T-helper 2 cell treated with Interferon-gamma antibody and Interleukin-4, amounts not matched to agents 100 ng/mL and 5 ng/mL, for 36 hours (primary cell): ENCODE results near the gene TWIST1. TPM values are rescaled to one million over a fixed set of nuclear protein-coding genes. Genes with fewer than 3 reads are reported as not detected.

Experiments
- intact Hi-C: fragments of 100-400 bp; cut with micrococcal nuclease; formaldehyde crosslinking; loops from one replicate; pipeline ENCODE4 v1.15.1; 2023
- total RNA-seq: library from RNA; stranded (reverse); gene quantifications from 2 replicates; pipeline ENCODE4 v1.2.3, GENCODE V29; 2022

Gene TWIST1
- total RNA-seq = 0.18 and 0.27 TPM in 2 replicates

DNA sequence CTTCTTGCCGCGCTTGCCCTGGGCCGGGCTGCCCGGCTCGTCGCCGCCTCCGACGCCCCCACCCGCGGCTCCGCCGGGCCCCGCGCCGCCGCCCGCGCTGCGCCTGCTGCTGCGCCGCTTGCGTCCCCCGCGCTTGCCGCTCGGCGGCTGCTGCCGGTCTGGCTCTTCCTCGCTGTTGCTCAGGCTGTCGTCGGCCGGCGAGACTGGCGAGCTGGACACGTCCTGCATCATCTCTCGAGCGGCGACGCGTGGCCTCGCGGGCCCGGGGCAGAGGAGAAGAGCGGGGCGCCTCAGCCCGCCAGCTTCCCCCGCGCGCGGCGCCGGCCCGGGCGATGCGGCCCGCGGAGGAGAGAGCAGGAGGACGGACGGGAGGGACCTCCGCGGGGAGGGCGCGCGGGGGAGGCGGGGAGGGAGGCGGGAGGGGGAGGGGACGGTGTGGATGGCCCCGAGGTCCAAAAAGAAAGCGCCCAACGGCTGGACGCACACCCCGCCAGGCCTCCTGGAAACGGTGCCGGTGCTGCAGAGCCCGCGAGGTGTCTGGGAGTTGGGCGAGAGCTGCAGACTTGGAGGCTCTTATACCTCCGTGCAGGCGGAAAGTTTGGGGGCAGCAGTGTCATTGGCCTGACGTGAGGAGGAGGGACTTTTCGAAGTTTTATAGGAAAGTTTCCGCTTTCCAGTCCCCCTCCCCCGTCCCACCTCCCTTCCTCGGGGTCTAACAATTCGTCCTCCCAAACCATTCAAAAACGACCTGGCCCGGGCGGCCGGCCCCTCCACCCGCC is at the start of gene TWIST1:
Gene TWIST1 (minus strand): TSS at position 546 of the 779 bp plus-strand sequence. CDS start 315 bp downstream, at position 231.
- intact Hi-C loops = no loop called here

GRCh38 chr7:19161671-19162070 is 44.2 kb upstream of the TWIST1 start:
- intact Hi-C loops = no loop called here

- intact Hi-C loops = no loop called here
These were observed 29.3 kb upstream of the TWIST1 start for GRCh38 chr7:19146699-19147098.

DNA sequence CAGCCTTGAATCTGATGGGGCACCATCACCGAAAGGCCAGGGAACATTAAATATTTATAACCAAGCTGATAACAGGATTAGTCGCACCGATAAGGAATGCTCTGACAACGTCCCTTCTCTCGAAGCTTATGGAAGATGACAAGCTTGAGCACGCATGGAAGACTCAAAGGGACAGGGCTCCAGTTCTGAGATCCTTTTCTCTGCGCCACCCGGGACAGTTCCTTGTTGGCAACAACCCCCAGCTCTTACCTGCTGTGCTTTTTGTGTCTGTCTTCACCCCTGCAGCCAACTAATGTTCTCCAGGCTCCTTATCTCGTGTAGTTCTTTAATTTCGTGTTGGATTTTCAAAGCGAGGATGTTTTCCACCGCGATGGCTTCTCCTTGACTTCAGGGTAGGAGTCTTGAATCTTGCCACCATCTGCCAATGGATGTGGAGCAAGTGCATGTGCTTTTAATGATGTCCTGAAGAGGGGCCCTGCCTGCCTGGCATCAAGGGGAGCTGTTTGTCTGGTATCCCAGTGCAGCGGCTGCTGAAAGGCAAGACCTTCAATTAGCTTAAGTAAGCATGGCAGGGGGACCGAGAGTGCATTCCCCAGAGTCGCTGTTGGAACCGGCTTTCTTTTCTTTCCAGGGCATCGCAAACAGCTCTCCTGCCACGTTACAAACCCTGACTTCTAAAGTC is 28.1 kb upstream of the TWIST1 start:
- intact Hi-C loops = loop anchor here (2.0 kb wide), 1 partner anchor 33 kb away; no protein-coding TSS in a partner anchor

- intact Hi-C loops = loop anchor here (2.0 kb wide), 1 partner anchor 32 kb away; no protein-coding TSS in a partner anchor
These were observed 27.4 kb upstream of the TWIST1 start, which contains the start of gene FERD3L for GRCh38 chr7:19144661-19145433. FERD3L (minus strand) TSS chr7:19145421; CDS start chr7:19145362, 59 bp downstream.

DNA sequence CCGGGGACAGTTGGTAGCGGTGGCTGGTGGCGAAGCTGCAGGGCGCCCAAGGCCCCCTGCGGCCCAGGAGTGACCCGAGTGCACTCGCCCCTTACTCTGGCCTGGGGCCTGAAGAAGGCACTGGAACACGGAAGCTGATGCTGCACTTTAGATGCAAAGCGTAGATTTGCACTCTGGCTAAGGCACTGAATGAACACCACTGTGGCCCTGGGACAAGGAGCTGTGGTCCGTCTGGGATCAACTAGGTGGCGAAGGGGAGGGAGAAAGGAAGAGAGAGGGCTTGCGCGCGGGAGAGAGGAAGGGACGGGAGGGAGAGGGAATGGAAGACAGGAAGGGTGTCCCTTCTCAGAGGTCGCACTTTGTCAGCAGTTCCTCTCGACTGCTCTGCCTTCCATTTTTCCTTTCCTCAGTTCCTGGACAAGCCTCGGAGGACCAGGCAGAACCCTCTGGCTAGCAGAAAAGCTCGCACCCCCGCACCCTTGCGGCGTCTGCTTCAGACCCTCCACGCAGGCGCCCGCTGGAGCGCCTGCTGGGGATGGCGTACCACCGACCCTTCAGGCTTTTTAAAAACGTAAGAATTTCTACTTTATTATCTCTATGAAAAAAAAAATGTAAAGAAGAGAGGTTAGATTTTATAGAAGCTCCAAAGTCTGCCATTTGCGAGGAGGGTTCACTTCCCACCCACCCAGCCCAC is 26.6 kb upstream of the TWIST1 start:
- intact Hi-C loops = loop anchor here (2.0 kb wide), 1 partner anchor 31 kb away; no protein-coding TSS in a partner anchor

- intact Hi-C loops = no loop called here
These were observed 22.4 kb upstream of the TWIST1 start for GRCh38 chr7:19139706-19140327.

GRCh38 chr7:19133886-19134285 is 16.4 kb upstream of the TWIST1 start:
- intact Hi-C loops = no loop called here

DNA sequence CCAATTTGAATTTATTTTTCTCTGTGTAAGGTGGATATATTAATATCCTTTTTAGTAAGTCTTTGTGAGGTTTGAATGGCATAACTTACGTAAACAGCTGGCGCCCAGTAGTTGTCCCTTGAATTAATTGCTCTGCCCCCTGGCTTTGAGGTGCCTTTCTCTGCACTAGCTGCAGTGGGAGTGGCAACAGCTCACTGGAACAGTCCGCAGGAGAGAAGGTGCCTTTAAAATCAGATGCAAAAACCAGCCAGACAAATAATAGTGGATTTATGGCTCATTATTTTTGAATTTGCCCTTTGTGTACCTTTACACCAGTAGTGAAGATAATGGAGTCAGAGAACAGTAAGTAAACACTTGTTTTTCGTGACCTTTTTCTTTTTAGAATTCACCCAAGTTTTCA is 16.0 kb upstream of the TWIST1 start:
- intact Hi-C loops = no loop called here

- intact Hi-C loops = no loop called here
These were observed 11.4 kb upstream of the TWIST1 start for GRCh38 chr7:19128856-19129255.

DNA sequence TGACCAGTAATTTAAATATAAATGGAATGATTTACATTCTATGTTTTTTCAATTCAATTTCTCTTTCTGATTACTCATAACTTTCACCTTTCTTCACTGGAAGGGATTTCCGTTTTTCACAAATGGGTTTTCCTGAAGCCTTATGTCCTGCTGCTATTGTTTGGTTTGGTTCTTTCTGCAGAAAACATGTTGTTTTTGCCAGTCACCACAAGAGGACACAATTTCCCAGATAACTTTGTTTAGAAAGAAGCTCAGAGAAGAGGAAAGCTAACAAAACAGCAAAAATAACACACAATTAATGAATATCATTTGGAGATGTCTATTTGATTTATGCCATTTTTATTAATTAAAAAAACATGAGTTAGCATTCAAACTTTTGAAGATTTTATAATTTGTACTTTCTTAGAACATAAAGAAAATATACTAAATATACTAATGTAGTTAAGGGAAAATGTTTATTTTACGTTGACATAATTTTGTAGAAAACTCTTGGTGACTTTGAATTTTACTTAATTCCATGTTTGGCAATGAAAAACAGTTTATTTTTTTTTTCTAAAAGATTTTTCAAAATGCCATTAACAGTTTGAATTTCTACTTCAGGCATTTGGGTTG is 4.6 kb upstream of the TWIST1 start:
- intact Hi-C loops = loop anchor here (1.0 kb wide), 1 partner anchor 543 kb away; no protein-coding TSS in a partner anchor

GRCh38 chr7:19119870-19120486 is 2.5 kb upstream of the TWIST1 start:
- intact Hi-C loops = no loop called here

DNA sequence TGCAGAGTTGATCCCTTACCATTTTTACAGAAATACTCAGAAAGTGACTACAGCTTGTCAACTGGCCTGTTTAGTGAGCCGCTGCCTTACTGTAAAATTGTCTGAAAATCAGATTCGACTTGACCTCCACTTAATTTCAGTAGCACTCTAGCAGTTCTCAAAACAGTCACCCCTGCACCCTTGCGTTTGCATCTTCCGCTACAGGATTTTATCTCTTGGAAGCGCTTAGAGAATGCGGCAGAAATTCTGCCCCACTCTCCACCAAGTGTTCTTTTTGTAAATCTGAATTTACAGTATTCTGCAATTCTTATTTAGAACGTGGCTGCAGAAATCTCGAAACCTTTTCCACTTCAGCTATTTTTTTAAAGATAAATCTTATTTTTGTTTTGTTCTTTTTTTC is 1.9 kb upstream of the TWIST1 start:
- intact Hi-C loops = no loop called here

DNA sequence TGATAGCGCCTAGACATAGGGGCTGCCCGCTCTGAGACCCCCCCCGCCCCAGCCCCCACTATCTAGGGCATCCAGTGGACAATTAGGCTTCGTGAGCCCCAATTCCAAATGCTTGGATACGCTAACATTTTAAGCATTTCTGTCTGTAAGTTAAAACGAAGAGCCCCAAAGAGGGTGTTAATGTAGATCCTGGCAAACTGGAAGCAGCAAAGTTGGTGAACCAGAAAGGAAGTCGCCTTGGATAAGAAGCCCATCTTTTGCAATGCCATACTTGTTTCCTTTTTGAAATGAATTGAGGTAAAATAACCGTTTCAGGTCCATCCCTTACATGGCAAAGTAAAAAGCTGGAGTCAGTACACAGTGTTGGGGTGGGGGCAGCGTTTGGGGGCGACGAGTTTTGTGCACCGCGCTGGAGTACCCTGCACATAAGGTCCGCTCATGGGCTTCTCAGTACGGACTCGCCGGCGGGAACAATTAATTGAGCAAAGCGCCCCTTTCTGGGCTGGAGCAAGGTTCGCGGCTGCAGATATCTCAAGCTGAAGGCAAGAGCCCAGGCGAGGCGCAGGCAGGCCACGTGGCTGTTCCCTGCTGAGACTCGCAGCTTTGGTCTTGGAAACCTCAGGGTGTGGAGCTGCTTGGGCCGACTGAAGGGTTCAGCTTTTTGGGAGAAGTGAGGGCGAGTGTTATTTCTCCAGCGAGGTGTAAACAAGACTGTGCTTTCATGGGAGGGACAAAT is 1.4 kb upstream of the TWIST1 start:
- intact Hi-C loops = no loop called here

DNA sequence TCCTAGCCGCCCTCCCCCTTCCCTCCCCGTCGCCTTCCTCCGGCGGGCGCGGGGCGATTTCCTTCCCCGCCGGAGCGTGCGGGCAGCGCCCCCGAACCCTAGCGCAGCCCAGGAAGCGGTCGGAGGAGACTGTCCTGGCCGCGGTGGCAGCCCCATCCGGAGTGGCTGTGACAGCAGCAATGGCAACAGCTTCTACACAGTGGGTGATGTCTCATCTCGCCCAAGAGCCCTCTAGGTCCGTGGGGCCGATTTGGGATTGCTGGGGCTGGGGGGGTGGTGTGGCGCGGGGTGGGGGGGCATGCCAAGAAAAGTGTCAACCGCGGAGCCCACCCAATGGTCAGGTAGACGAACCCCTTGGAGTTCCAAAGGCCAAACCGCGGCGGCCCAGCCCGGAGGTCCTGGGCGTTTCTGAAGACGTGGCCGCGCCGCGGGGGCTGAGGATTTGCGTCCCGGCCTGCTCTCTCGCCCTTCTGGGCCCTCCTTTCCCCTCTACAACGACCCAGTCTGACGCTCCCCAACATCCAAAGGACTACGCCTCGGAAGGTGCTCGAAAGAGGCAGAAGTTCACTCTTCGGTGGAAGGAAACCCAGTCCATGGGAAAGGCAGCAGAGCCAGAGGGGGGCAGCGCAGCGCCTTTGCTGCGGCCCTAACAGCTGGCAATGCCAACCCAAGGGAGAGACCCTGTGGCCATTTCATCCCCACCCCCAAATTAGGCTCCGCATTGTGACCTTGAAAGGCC is 603 bp upstream of the TWIST1 start:
- intact Hi-C loops = no loop called here

- intact Hi-C loops = no loop called here
These were observed 1.0 kb downstream of the TWIST1 start for GRCh38 chr7:19116121-19117090.

DNA sequence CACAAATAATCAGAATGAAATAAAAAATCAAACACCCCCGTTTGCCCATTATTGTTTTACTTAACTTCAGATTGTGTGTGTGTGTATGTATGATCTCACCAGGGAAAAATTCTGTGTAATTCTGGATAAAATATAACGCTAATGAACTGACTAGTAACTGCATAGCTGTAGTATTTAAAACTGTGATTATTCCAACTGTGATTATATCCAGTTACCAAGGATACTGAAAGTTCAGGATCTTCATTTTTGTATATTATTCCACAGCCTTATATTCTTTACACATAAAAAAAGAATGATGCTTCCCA is 2.9 kb downstream of the TWIST1 start:
- intact Hi-C loops = loop anchor here (5.0 kb wide), 1 partner anchor 1673 kb away; the partner anchor contains the start of gene SP8
